K562 (cell line): Measurements from ENCODE around the gene ANKH. TPM values are rescaled to one million over a fixed set of nuclear protein-coding genes. Genes with fewer than 3 reads are reported as not detected.

Experiments used
- ATAC-seq: fragments of 200-7000 bp; cut with Tn5 transposase; 3 replicates; pipeline ENCODE4 v1.9.1; 2020; ENCODE audit warnings: moderate library complexity
- BruUV-seq: library from RNA; stranded (reverse); fragments of 400-500 nt; replicated peaks from 2 replicates; lab custom pipeline; 2021; lab: Mats Ljungman, UMichigan
- CTCF ChIA-PET: fragments of 300-600 bp; formaldehyde crosslinking; extraction: SDS; loops from one replicate; lab custom pipeline; 2021; ENCODE audit warnings: low intra/inter-chr PET ratio; lab: Yijun Ruan, JAX
- POLR2A ChIA-PET: fragments of 300-600, 350-650 bp; sonication (Branson Sonifier 250); formaldehyde crosslinking; extraction: SDS; loops from one replicate; lab custom pipeline; 2021; ENCODE audit warnings: antibody characterized with exemption, inconsistent platforms; lab: Yijun Ruan, JAX
- DNase-seq, 4 experiments: peaks; one replicate each; pipeline versions ENCODE4 v3.0.0 to v3.0.0-alpha.2; 2011 to 2018; ENCODE audit warnings: low spot score in 3 of 4, mixed read lengths in 3 of 4; ENCODE audit errors: extremely low read depth in 1 of 4
- FAIRE-seq: peaks from 2 replicates; lab custom pipeline; 2011; peaks lifted over from hg19 to GRCh38; lab: Jason Lieb, UNC
- H2AFZ ChIP-seq: 2 replicates; pipeline ENCODE4 v1.6.0; 2011; ENCODE audit warnings: low read depth, low read length, control low read depth, inconsistent platforms
- H3K27ac ChIP-seq: fragments of 200-600 bp; 3 replicates; pipeline ENCODE4 v1.8.0; 2011; ENCODE audit warnings: low read depth, mild to moderate bottlenecking, control low read depth, inconsistent platforms, low read length, moderate library complexity, mixed read lengths; ENCODE audit errors: extremely low read depth
- H3K27me3 ChIP-seq, 2 experiments: fragments of 300-600 bp in 1 of 2; 2 replicates in 1 of 2; 3 replicates in 1 of 2; pipeline versions ENCODE4 v1.6.0 to v1.8.0; 2011; ENCODE audit warnings: inconsistent platforms in 2 of 2, low read length in 2 of 2, mild to moderate bottlenecking in 1 of 2, mixed read lengths in 1 of 2, moderate library complexity in 1 of 2; ENCODE audit not compliant: control insufficient read depth in 2 of 2, insufficient read depth in 2 of 2
- H3K36me3 ChIP-seq: fragments of 300-600 bp; 3 replicates; pipeline ENCODE4 v1.8.0; 2011; ENCODE audit warnings: mild to moderate bottlenecking, low read length, inconsistent platforms; ENCODE audit not compliant: control insufficient read depth, insufficient read depth
- H3K4me1 ChIP-seq, 2 experiments: fragments of 200-600 bp in 1 of 2; replicated peaks in 1 of 2; 2 replicates in 1 of 2; 3 replicates in 1 of 2; pipeline versions ENCODE4 v1.5.1 to v1.8.0; 2011; ENCODE audit warnings: inconsistent platforms in 2 of 2, low read length in 2 of 2, mild to moderate bottlenecking in 1 of 2, mixed read lengths in 1 of 2, moderate library complexity in 1 of 2; ENCODE audit not compliant: control insufficient read depth in 2 of 2, insufficient read depth in 2 of 2
- H3K4me2 ChIP-seq: 2 replicates; pipeline ENCODE4 v1.6.1; 2011; ENCODE audit warnings: low read length, control low read depth, inconsistent platforms, mixed read lengths; ENCODE audit not compliant: insufficient read depth
- H3K4me3 ChIP-seq: fragments of 200-600 bp; sonication (generic), shearing (Covaris generic); 2 replicates; pipeline ENCODE4 v1.5.1; 2016; ENCODE audit warnings: control low read depth, inconsistent platforms
- H3K79me2 ChIP-seq: fragments of 200-600 bp; 3 replicates; pipeline ENCODE4 v1.8.0; 2011; ENCODE audit warnings: low read length, inconsistent platforms; ENCODE audit not compliant: control insufficient read depth, insufficient read depth
- H3K9ac ChIP-seq, 2 experiments: 2 replicates each; pipeline versions ENCODE4 v1.6.0 to v1.6.1; 2011; ENCODE audit warnings: low read depth in 2 of 2, low read length in 2 of 2, control low read depth in 1 of 2, inconsistent platforms in 1 of 2, mild to moderate bottlenecking in 1 of 2, mixed read lengths in 1 of 2; ENCODE audit not compliant: insufficient read depth in 1 of 2
- H3K9me1 ChIP-seq: one replicate; pipeline ENCODE4 v1.6.0; 2011; ENCODE audit warnings: inconsistent platforms, mild to moderate bottlenecking, low read length, moderate library complexity; ENCODE audit not compliant: control insufficient read depth, insufficient read depth
- H3K9me3 ChIP-seq: replicated peaks from 2 replicates; pipeline ENCODE4 v1.5.1; 2011; ENCODE audit warnings: low read depth, low read length, inconsistent platforms; ENCODE audit not compliant: control insufficient read depth, insufficient read depth
- H4K20me1 ChIP-seq: replicated peaks from 2 replicates; pipeline ENCODE4 v1.6.1; 2011; ENCODE audit warnings: low read length, inconsistent platforms, mixed read lengths; ENCODE audit not compliant: control insufficient read depth, insufficient read depth
- ARID2 ChIP-seq: fragments of 450-650 bp; IDR thresholded peaks from 2 replicates; pipeline ENCODE4 v1.6.1; 2017; ENCODE audit warnings: antibody characterized with exemption, mild to moderate bottlenecking
- ARID3B ChIP-seq: fragments of 250-450 bp; sonication (Bioruptor Pico); IDR thresholded peaks from 2 replicates; pipeline ENCODE4 v1.4.0; 2020; ENCODE audit warnings: borderline replicate concordance
- DEAF1 ChIP-seq: fragments of 450-650 bp; formaldehyde crosslinking; IDR thresholded peaks from 2 replicates; pipeline ENCODE4 v1.4.0; 2020; ENCODE audit warnings: mild to moderate bottlenecking, moderate library complexity
- ELK3 ChIP-seq: fragments of 450-650 bp; formaldehyde crosslinking; IDR thresholded peaks from 2 replicates; pipeline ENCODE4 v1.4.0; 2020; ENCODE audit warnings: mild to moderate bottlenecking
- ETV5 ChIP-seq: sonication (generic); formaldehyde crosslinking; IDR thresholded peaks from 2 replicates; pipeline ENCODE4 v1.4.0; 2020; ENCODE audit warnings: low read depth, mild to moderate bottlenecking, missing genetic modification reagents
- FOXM1 ChIP-seq, 2 experiments: fragments of 450-650 bp in 1 of 2; sonication (generic) in 1 of 2; formaldehyde crosslinking in 1 of 2; IDR thresholded peaks; 2 replicates each; pipeline versions ENCODE4 v1.6.1 to v1.9.0; 2017 to 2022; ENCODE audit warnings: low read depth in 2 of 2, mild to moderate bottlenecking in 2 of 2, missing genetic modification reagents in 1 of 2, moderate library complexity in 1 of 2
- IRF2 ChIP-seq: sonication (generic); formaldehyde crosslinking; IDR thresholded peaks from 2 replicates; pipeline ENCODE4 v1.8.1; 2022; ENCODE audit warnings: mild to moderate bottlenecking, missing genetic modification reagents
- MYNN ChIP-seq, 2 experiments: sonication (generic); formaldehyde crosslinking in 1 of 2; IDR thresholded peaks; 2 replicates each; pipeline versions ENCODE4 v1.5.0 to v1.6.1; 2016 to 2020; ENCODE audit warnings: antibody characterized with exemption in 1 of 2, missing genetic modification reagents in 1 of 2
- NFIX ChIP-seq: fragments of 250-450 bp; sonication (Bioruptor Pico); IDR thresholded peaks from 2 replicates; pipeline ENCODE4 v1.4.0; 2020; ENCODE audit warnings: low read depth, mild to moderate bottlenecking, moderate library complexity
- NR1H2 ChIP-seq: sonication (generic); formaldehyde crosslinking; IDR thresholded peaks from 2 replicates; pipeline ENCODE4 v1.4.0; 2020; ENCODE audit warnings: mild to moderate bottlenecking, missing genetic modification reagents
- SUPT5H ChIP-seq: fragments of 450-650 bp; IDR thresholded peaks from 2 replicates; pipeline ENCODE4 v1.6.1; 2016
- TCF7L2 ChIP-seq: fragments of 150-350 bp; IDR thresholded peaks from 2 replicates; pipeline ENCODE4 v1.6.1; 2016; ENCODE audit warnings: low read depth, mild to moderate bottlenecking, low read length, moderate library complexity
- ZNF3 ChIP-seq: fragments of 250-450 bp; sonication (Bioruptor Pico); IDR thresholded peaks from 2 replicates; pipeline ENCODE4 v1.5.0; 2021; ENCODE audit warnings: mild to moderate bottlenecking, moderate library complexity
- WGBS: fragments of 100-300 bp; shearing (Covaris generic); methylation state at CpG from one replicate; pipeline ENCODE4 v1.1.6; 2016; ENCODE audit warnings: low coverage, mixed read lengths; ENCODE audit not compliant: insufficient coverage; ENCODE audit errors: missing lambda C conversion rate; 5-methylcytosine and 5-hydroxymethylcytosine counted together
- in situ Hi-C: fragments of 300-500 bp; cut with MboI; formaldehyde crosslinking; loops from 4 replicates; pipeline ENCODE4 v1.15.0; 2018; ENCODE audit warnings: inconsistent platforms, mixed read lengths
- intact Hi-C: fragments of 100-400 bp; cut with micrococcal nuclease; formaldehyde crosslinking; loops from 2 replicates; pipeline ENCODE4 v1.14.2; 2022
- polyA plus RNA-seq, 8 experiments: library from polyadenylated mRNA; depleted of rRNA in 4 of 8; stranded (reverse) in 5 of 8; unstranded in 3 of 8; fragments of >200 nt; fragmentation: Nextera tagmentation in 2 of 8; fragmentation: Illumina TruSeq in 1 of 8; extraction: Ambion mirVana in 2 of 8; extraction: Trizol in 1 of 8; gene quantifications; 2 replicates each; pipeline versions ENCODE4 v1.2.1 to v1.2.3, GENCODE V29; 2011 to 2014; ENCODE audit warnings: inconsistent platforms in 1 of 8, missing spikeins in 1 of 8
- total RNA-seq, 7 experiments: library from RNA; depleted of rRNA in 6 of 7; stranded (reverse); fragments of >200 nt in 6 of 7; fragmentation: Illumina TruSeq in 2 of 7; extraction: Trizol in 2 of 7; gene quantifications; 2 replicates each; pipeline versions ENCODE4 v1.2.1 to v1.2.3, GENCODE V29; 2011 to 2021; ENCODE audit warnings: low replicate concordance in 1 of 7

ANKH gene
- total and polyA plus RNA-seq, 9 of the 15 experiments (the other 6 are each of a cell fraction or from before 2014, with no cell fraction given), result 0.79 to 12.2 (median 4.5) TPM

DNA sequence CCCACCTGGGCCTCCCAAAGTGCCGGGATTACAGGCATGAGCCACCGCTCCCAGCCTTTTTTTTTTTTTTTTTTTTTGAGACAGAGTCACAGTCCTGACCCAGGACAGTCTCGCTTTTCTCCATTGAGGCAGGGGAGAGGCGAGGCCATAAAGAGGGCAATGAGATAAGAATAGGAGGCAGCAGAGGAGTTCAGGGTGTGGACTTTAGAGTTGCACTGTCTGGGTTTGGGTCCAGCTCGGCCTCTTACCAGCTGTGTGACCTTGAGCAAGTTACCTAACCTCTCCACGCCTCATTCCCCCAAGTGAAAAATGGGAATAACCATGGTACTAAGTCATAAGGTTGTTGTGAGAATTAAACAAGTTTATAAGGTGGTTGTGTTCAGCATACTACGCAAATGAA lies 24.6 kb upstream of the ANKH start:
- BruUV-seq, result no TSS peak
- intact Hi-C loops, result no loop called here
- CTCF ChIA-PET, result no interaction called here

More for the DNA sequence above, 24.6 kb upstream of the ANKH start:
- H3K4me3 ChIP-seq, result no peak overlapping the region
- no peaks in the 10 kb centered on the region for H3K79me2 ChIP-seq
- DNase-seq (no peak), FAIRE-seq (no peak)
- H3K4me2 ChIP-seq, result no peak overlapping the region
- POLR2A ChIA-PET, result interaction anchor here (0.6 kb wide), 1 partner anchor 8 kb away, joined by 3 read pairs; no protein-coding TSS in a partner anchor
- in situ Hi-C loops, result no loop called here
- no peaks in the 10 kb centered on the region for H3K4me1 ChIP-seq
- H3K36me3 ChIP-seq, result no peaks in the 10 kb centered on the region
- TF ChIP-seq NFIX (CRISPR knock-in tag) (no peak), NR1H2 (no peak), SUPT5H (no peak), MYNN (IDR thresholded peaks at IDR 0.05) (no peak), MYNN (CRISPR knock-in tag; IDR thresholded peaks at IDR 0.05) (no peak), ARID2 (no peak), DEAF1 (no peak), IRF2 (CRISPR knock-in tag) (no peak), ARID3B (no peak), ELK3 (CRISPR knock-in tag) (no peak), ETV5 (CRISPR knock-in tag) (no peak), FOXM1 (IDR thresholded peaks at IDR 0.05; ENCODE audit: low read depth) (no peak), FOXM1 (CRISPR knock-in tag; IDR thresholded peaks at IDR 0.05; ENCODE audit: low read depth) (no peak), ZNF3 (no peak), TCF7L2 (no peak)
- TF ChIP-seq, all 486 proteins: peak for 0
- ATAC-seq, result no peak
- Histone ChIP-seq H3K9ac (no peak overlapping the region), H4K20me1 (no peaks in the 10 kb centered on the region), H2AFZ (no peak overlapping the region), H3K9me1 (no peaks in the 10 kb centered on the region), H3K27ac (no peak overlapping the region), H3K9me3 (no peaks in the 10 kb centered on the region), H3K27me3 (peaks cover 3 to 21% of the 10 kb centered on the region in 2 experiments; a peak in 4 of 5 replicates)
- WGBS, result 2% methylated on average over 5 of the region's 7 CpGs
